IPS DF 4.7 (cell line): ENCODE measurements around the gene RAB8B.

Experiments used
- DNase-seq: peaks from one replicate; pipeline ENCODE4 v3.0.0-alpha.2; 2013; ENCODE audit warnings: low spot score; ENCODE audit errors: extremely low read depth

RAB8B gene

GRCh38 chr15:63188926-63189871 is at the start of gene RAB8B:
RAB8B (plus strand) TSS chr15:63189606; CDS start chr15:63189625, 19 bp downstream.
- peak; percentile 66 for DNase-seq

- no peak for DNase-seq
Observed at GRCh38 chr15:63140936-63141335, 48.5 kb upstream of the RAB8B start.

GRCh38 chr15:63145426-63145825 is 44.0 kb upstream of the RAB8B start:
- DNase-seq = no peak

GRCh38 chr15:63146684-63147083 is 42.7 kb upstream of the RAB8B start:
- no peak for DNase-seq

GRCh38 chr15:63151665-63152064 is 37.7 kb upstream of the RAB8B start:
- no peak for DNase-seq

- DNase-seq = no peak
Observed at GRCh38 chr15:63155486-63155885, 33.9 kb upstream of the RAB8B start.

- DNase-seq = no peak
Observed at GRCh38 chr15:63156086-63156710, 33.2 kb upstream of the RAB8B start.

GRCh38 chr15:63156755-63157117 is 32.7 kb upstream of the RAB8B start:
- no peak for DNase-seq

- no peak for DNase-seq
Observed at GRCh38 chr15:63157118-63157843, 32.1 kb upstream of the RAB8B start, which contains the start of gene RPS27L. RPS27L (minus strand) TSS chr15:63157477; CDS start chr15:63157405, 72 bp downstream.

- DNase-seq = no peak
Observed at GRCh38 chr15:63157891-63158431, 31.4 kb upstream of the RAB8B start.

GRCh38 chr15:63160638-63161037 is 28.8 kb upstream of the RAB8B start:
- no peak for DNase-seq

- DNase-seq = no peak
Observed at GRCh38 chr15:63163217-63163616, 26.2 kb upstream of the RAB8B start.

- DNase-seq = no peak
Observed at GRCh38 chr15:63165166-63165859, 24.1 kb upstream of the RAB8B start.

GRCh38 chr15:63166219-63166618 is 23.2 kb upstream of the RAB8B start:
- DNase-seq = no peak

GRCh38 chr15:63169788-63170187 is 19.6 kb upstream of the RAB8B start:
- DNase-seq = no peak

GRCh38 chr15:63172376-63172775 is 17.0 kb upstream of the RAB8B start:
- DNase-seq = no peak

- no peak for DNase-seq
Observed at GRCh38 chr15:63172851-63173451, 16.5 kb upstream of the RAB8B start.

- DNase-seq = no peak
Observed at GRCh38 chr15:63176302-63176701, 13.1 kb upstream of the RAB8B start.

GRCh38 chr15:63178034-63178433 is 11.4 kb upstream of the RAB8B start:
- no peak for DNase-seq

GRCh38 chr15:63180746-63181145 is 8.7 kb upstream of the RAB8B start:
- no peak for DNase-seq

- no peak for DNase-seq
Observed at GRCh38 chr15:63181648-63182047, 7.8 kb upstream of the RAB8B start.
